GM12878 (cell line): ENCODE measurements around the gene S100A11. TPM values are rescaled to one million over a fixed set of nuclear protein-coding genes. Genes with fewer than 3 reads are reported as not detected.
A peak's percentile ranks its signal among the peaks of the same experiment; 100 is the strongest.

Experiments used
- ATAC-seq: fragments of 200-7000 bp; cut with Tn5 transposase; 3 replicates; pipeline ENCODE4 v1.9.1; 2020; ENCODE audit warnings: mild to moderate bottlenecking, moderate library complexity
- BruUV-seq: library from RNA; stranded (reverse); fragments of 400-500 nt; replicated peaks from 2 replicates; lab custom pipeline; 2021; lab: Mats Ljungman, UMichigan
- CTCF ChIA-PET: fragments of 300-600 bp; sonication (Branson Sonifier 250); formaldehyde crosslinking; extraction: SDS; loops from one replicate; lab custom pipeline; 2021; ENCODE audit warnings: inconsistent platforms; lab: Yijun Ruan, JAX
- POLR2A ChIA-PET: fragments of 350-600 bp; formaldehyde crosslinking; extraction: SDS; loops from one replicate; lab custom pipeline; 2021; ENCODE audit warnings: inconsistent platforms; lab: Charles Lee
- RAD21 ChIA-PET: fragments of 300-600 bp; sonication (Branson Sonifier 250); formaldehyde crosslinking; loops from one replicate; lab custom pipeline; 2023; ENCODE audit warnings: antibody characterized with exemption; ENCODE audit not compliant: unreplicated experiment; lab: Charles Lee
- SMC1A ChIA-PET: fragments of 300-600 bp; sonication (Branson Sonifier 250); formaldehyde crosslinking; loops from one replicate; lab custom pipeline; 2023; ENCODE audit not compliant: unreplicated experiment, uncharacterized antibody; lab: Charles Lee
- DNase-seq: peaks from one replicate; pipeline ENCODE4 v3.0.0-alpha.2; 2011; ENCODE audit warnings: low read depth, low spot score
- FAIRE-seq: peaks from 3 replicates; lab custom pipeline; 2011; peaks lifted over from hg19 to GRCh38; lab: Jason Lieb, UNC
- H2AFZ ChIP-seq: 2 replicates; pipeline ENCODE4 v1.6.0; 2011; ENCODE audit warnings: low read depth, low read length, control low read depth; ENCODE audit not compliant: control insufficient read depth
- H3K27ac ChIP-seq: 2 replicates; pipeline ENCODE4 v1.5.1; 2011; ENCODE audit warnings: control low read depth; ENCODE audit not compliant: control insufficient read depth, insufficient read depth
- H3K27me3 ChIP-seq, 2 experiments: replicated peaks in 1 of 2; 2 replicates each; pipeline versions ENCODE4 v1.6.0 to v1.6.1; 2011; ENCODE audit warnings: low read length in 1 of 2; ENCODE audit not compliant: control insufficient read depth in 2 of 2, insufficient read depth in 2 of 2
- H3K36me3 ChIP-seq, 2 experiments: 2 replicates each; pipeline ENCODE4 v1.5.1; 2011; ENCODE audit warnings: low read length in 1 of 2; ENCODE audit not compliant: control insufficient read depth in 2 of 2, insufficient read depth in 2 of 2
- H3K4me1 ChIP-seq: 2 replicates; pipeline ENCODE4 v1.6.1; 2011; ENCODE audit warnings: mild to moderate bottlenecking, low read length, moderate library complexity, mixed read lengths; ENCODE audit not compliant: control insufficient read depth, insufficient read depth
- H3K4me2 ChIP-seq: 2 replicates; pipeline ENCODE4 v1.6.0; 2011; ENCODE audit warnings: control low read depth; ENCODE audit not compliant: control insufficient read depth, insufficient read depth
- H3K4me3 ChIP-seq: fragments of 200-600 bp; sonication (generic); 2 replicates; pipeline ENCODE4 v1.5.1; 2016
- H3K79me2 ChIP-seq: 2 replicates; pipeline ENCODE4 v1.6.0; 2011; ENCODE audit warnings: low read length; ENCODE audit not compliant: control insufficient read depth, insufficient read depth
- H3K9ac ChIP-seq: 2 replicates; pipeline ENCODE4 v1.8.0; 2011; ENCODE audit warnings: low read length, control low read depth, mixed read lengths; ENCODE audit not compliant: control insufficient read depth, insufficient read depth
- H3K9me3 ChIP-seq: replicated peaks from 3 replicates; pipeline ENCODE4 v1.5.1; 2011; ENCODE audit warnings: mild to moderate bottlenecking, low read length; ENCODE audit not compliant: control insufficient read depth, insufficient read depth
- H4K20me1 ChIP-seq: 2 replicates; pipeline ENCODE4 v1.6.0; 2011; ENCODE audit not compliant: control insufficient read depth, insufficient read depth
- CREM ChIP-seq: IDR thresholded peaks from 2 replicates; pipeline ENCODE4 v1.6.1; 2014; ENCODE audit warnings: antibody characterized with exemption, low read depth
- E2F8 ChIP-seq: fragments of 450-650 bp; IDR thresholded peaks from 2 replicates; pipeline ENCODE4 v1.6.1; 2018; ENCODE audit warnings: mild to moderate bottlenecking, low read depth, moderate library complexity; ENCODE audit not compliant: partially characterized antibody
- EP300 ChIP-seq, 2 experiments: fragments of 150-350 bp in 1 of 2; IDR thresholded peaks; 2 replicates each; pipeline ENCODE4 v1.6.1; 2011 to 2012; ENCODE audit warnings: low read depth in 2 of 2, low read length in 2 of 2, borderline replicate concordance in 1 of 2, improper control_type of control experiment in 1 of 2, inconsistent platforms in 1 of 2; ENCODE audit not compliant: control insufficient read depth in 1 of 2
- HDGF ChIP-seq: fragments of 450-650 bp; IDR thresholded peaks from 2 replicates; pipeline ENCODE4 v1.6.1; 2016; ENCODE audit warnings: antibody characterized with exemption
- KDM1A ChIP-seq: fragments of 200-600 bp; sonication (generic); IDR thresholded peaks from 2 replicates; pipeline ENCODE4 v1.6.1; 2016; ENCODE audit warnings: borderline replicate concordance
- NR2C2 ChIP-seq: IDR thresholded peaks from 2 replicates; pipeline ENCODE4 v1.6.1; 2011; ENCODE audit warnings: borderline replicate concordance, low read depth; ENCODE audit not compliant: control insufficient read depth, insufficient read length
- PKNOX1 ChIP-seq: fragments of 450-650 bp; IDR thresholded peaks from 2 replicates; pipeline ENCODE4 v1.6.1; 2016; ENCODE audit warnings: mild to moderate bottlenecking
- POLR2A ChIP-seq: IDR thresholded peaks from 2 replicates; pipeline ENCODE4 v1.6.1; 2011; ENCODE audit warnings: low read depth, mild to moderate bottlenecking, low read length
- POU2F2 ChIP-seq: IDR thresholded peaks from 3 replicates; pipeline ENCODE4 v1.6.1; 2011; ENCODE audit warnings: low read depth, mild to moderate bottlenecking, low read length, borderline replicate concordance
- RAD51 ChIP-seq: fragments of 450-650 bp; IDR thresholded peaks from 2 replicates; pipeline ENCODE4 v1.6.1; 2016; ENCODE audit warnings: moderate library complexity, mild to moderate bottlenecking, inconsistent platforms
- RELA ChIP-seq: fragments of 450-650 bp; IDR thresholded peaks from 2 replicates; pipeline ENCODE4 v1.8.0; 2014; ENCODE audit warnings: borderline replicate concordance; ENCODE audit not compliant: partially characterized antibody
- REST ChIP-seq: IDR thresholded peaks from 2 replicates; pipeline ENCODE4 v1.6.1; 2012; ENCODE audit warnings: mild to moderate bottlenecking, low read depth, low read length
- SMAD1 ChIP-seq: fragments of 450-650 bp; IDR thresholded peaks from 2 replicates; pipeline ENCODE4 v1.6.1; 2018; ENCODE audit warnings: mild to moderate bottlenecking, low read depth; ENCODE audit not compliant: partially characterized antibody
- SP1 ChIP-seq: IDR thresholded peaks from one replicate; pipeline ENCODE4 v1.6.1; 2011; ENCODE audit warnings: low read depth, low read length
- SUPT20H ChIP-seq: IDR thresholded peaks from 2 replicates; pipeline ENCODE4 v1.6.1; 2011; ENCODE audit warnings: low read depth, mild to moderate bottlenecking, low read length, moderate library complexity, borderline replicate concordance; ENCODE audit not compliant: control insufficient read depth
- WGBS: methylation state at CpG from one replicate; pipeline ENCODE4 v1.1.6; 2016; ENCODE audit warnings: low lambda C conversion rate; ENCODE audit not compliant: insufficient replicate concordance, insufficient coverage; ENCODE audit errors: missing lambda C conversion rate; 5-methylcytosine and 5-hydroxymethylcytosine counted together
- in situ Hi-C: fragments of 300-500 bp; cut with MboI; formaldehyde crosslinking; loops from 9 replicates; pipeline ENCODE4 v1.14.3; 2018; ENCODE audit warnings: mixed read lengths
- intact Hi-C: fragments of 100-400 bp; cut with micrococcal nuclease; formaldehyde crosslinking; loops from one replicate; pipeline ENCODE4 v1.14.2; 2022; ENCODE audit not compliant: unreplicated experiment
- polyA plus RNA-seq, 11 experiments: library from polyadenylated mRNA; depleted of rRNA in 4 of 11; unstranded in 6 of 11; stranded (reverse) in 5 of 11; fragments of >200 nt; fragmentation: Nextera tagmentation in 4 of 11; fragmentation: Illumina TruSeq in 1 of 11; extraction: Ambion mirVana in 4 of 11; extraction: Trizol in 1 of 11; gene quantifications; 1 replicate in 1 of 11; 2 replicates in 10 of 11; pipeline versions ENCODE4 v1.2.1 to v1.2.3, GENCODE V29; 2011 to 2016; ENCODE audit warnings: inconsistent platforms in 2 of 11, missing spikeins in 2 of 11, low read depth in 1 of 11
- total RNA-seq, 4 experiments: library from RNA; depleted of rRNA in 3 of 4; stranded (reverse); fragments of >200 nt in 3 of 4; fragmentation: Illumina TruSeq in 1 of 4; extraction: Trizol in 1 of 4; gene quantifications; 2 replicates each; pipeline versions ENCODE4 v1.2.1 to v1.2.3, GENCODE V29; 2013 to 2021

S100A11 gene
- total and polyA plus RNA-seq, 10 of the 15 experiments (the other 5 are each of a cell fraction or from before 2014, with no cell fraction given): 9.0 to 134 (median 62.7) TPM

- WGBS: 100% methylated on average over 1 of the region's 1 CpG
Observed at GRCh38 chr1:152034324-152034653, 2.5 kb downstream of the S100A11 start.

More at GRCh38 chr1:152034324-152034653, 2.5 kb downstream of the S100A11 start:
- SMC1A ChIA-PET: interaction anchor here (0.8 to 1.7 kb wide), 6 partner anchors 15 to 425 kb away, joined by 3 to 4 read pairs (median 4); partner anchors contain the start of gene THEM4
- Histone ChIP-seq H3K79me2 (no peaks in the 10 kb centered on the region), H4K20me1 (no peaks in the 10 kb centered on the region), H3K4me1 (peaks cover 16% of the 10 kb centered on the region), H2AFZ (peak overlapping the region; percentile 87), H3K9ac (no peak overlapping the region; the same call in 1 of the 2 replicates), H3K27me3 (no peaks in the 10 kb centered on the region), H3K4me3 (no peak overlapping the region), H3K36me3 (no peaks in the 10 kb centered on the region)
- DNase-seq (no peak), ATAC-seq (peak; percentile 29)
- POLR2A ChIA-PET: no interaction called here
- CTCF ChIA-PET: interaction anchor here (0.7 to 4.2 kb wide), 15 partner anchors 12 to 425 kb away, joined by 3 to 40 read pairs (median 4); partner anchors contain the start of gene THEM4
- no peak for TF ChIP-seq POLR2A
- no peak for TF ChIP-seq SUPT20H
- TF ChIP-seq CREM: no peak
- TF ChIP-seq RELA: no peak
- no peak for TF ChIP-seq REST
- no peak for TF ChIP-seq RAD51
- no peak for TF ChIP-seq NR2C2
- TF ChIP-seq POU2F2: no peak
- no peak for TF ChIP-seq SP1
- no peak for TF ChIP-seq EP300 (IDR thresholded peaks at IDR 0.05; ENCODE audit: borderline replicate concordance in 1 of 2, control insufficient read depth in 1 of 2, low read depth in 2 of 2, low read length in 2 of 2)
- TF ChIP-seq E2F8: no peak
- no peak for TF ChIP-seq HDGF
- no peak for TF ChIP-seq SMAD1
- TF ChIP-seq PKNOX1: no peak
- no peak for TF ChIP-seq KDM1A
- TF ChIP-seq, all 136 proteins: peak for 0
- in situ Hi-C loops: no loop called here
- Histone ChIP-seq H3K27ac (peak overlapping the region; percentile 46; the same call in 1 of the 2 replicates), H3K4me2 (peak overlapping the region; percentile 77), H3K9me3 (no peaks in the 10 kb centered on the region)
- intact Hi-C loops: no loop called here
- no peak for FAIRE-seq
- BruUV-seq: no TSS peak
- RAD21 ChIA-PET: no interaction called here
